Measurements from ENCODE around the gene AP4M1. TPM values are rescaled to one million over a fixed set of nuclear protein-coding genes. Genes with fewer than 3 reads are reported as not detected.

AP4M1 gene
- total and polyA plus RNA-seq, 10 of the 15 experiments (the other 5 are each of a cell fraction or from before 2014, with no cell fraction given): 0.77 to 16.1 (median 13.0) TPM

DNA sequence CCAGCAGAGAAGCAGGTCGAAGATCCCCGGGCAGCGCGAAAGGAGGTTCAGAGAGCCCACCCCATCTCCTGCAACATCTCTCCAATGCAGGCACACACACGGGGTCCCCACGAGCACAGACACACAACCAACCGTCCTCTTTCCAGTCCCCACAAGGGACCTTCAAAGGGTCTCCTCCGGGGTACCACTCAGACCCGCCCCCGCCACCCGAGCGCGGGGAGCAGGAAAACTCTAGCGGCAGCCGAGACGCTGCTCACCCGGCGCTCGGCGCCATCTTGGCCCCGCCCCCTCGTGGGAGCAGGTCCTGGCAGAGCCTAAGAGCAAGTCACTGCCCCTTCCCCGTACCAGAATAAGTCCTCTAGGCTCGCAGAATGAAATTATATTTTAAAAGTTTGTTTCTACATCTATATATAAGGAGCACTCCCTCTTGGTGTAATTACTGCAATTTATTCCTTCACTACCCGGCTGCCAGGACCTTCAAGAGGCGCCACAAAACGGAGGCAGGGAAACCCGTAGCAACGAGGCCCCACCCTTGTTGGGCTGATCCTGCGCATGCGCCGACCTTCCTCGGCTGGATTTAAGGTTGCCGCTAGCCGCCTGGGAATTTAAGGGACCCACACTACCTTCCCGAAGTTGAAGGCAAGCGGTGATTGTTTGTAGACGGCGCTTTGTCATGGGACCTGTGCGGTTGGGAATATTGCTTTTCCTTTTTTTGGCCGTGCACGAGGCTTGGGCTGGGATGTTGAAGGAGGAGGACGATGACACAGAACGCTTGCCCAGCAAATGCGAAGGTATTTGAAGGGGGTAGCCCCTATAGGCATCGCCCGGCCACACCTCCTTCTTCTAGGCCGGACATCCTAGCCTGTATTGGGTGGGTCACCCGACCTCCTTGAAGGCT, 17.9 kb downstream of the AP4M1 start, which contains the start of the genes CNPY4 and TAF6 (continued):
- TF ChIP-seq, protein P1, sequence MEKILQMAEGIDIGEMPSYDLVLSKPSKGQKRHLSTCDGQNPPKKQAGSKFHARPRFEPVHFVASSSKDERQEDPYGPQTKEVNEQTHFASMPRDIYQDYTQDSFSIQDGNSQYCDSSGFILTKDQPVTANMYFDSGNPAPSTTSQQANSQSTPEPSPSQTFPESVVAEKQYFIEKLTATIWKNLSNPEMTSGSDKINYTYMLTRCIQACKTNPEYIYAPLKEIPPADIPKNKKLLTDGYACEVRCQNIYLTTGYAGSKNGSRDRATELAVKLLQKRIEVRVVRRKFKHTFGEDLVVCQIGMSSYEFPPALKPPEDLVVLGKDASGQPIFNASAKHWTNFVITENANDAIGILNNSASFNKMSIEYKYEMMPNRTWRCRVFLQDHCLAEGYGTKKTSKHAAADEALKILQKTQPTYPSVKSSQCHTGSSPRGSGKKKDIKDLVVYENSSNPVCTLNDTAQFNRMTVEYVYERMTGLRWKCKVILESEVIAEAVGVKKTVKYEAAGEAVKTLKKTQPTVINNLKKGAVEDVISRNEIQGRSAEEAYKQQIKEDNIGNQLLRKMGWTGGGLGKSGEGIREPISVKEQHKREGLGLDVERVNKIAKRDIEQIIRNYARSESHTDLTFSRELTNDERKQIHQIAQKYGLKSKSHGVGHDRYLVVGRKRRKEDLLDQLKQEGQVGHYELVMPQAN (conservative IDR thresholded peaks at IDR 0.05): peak; percentile 83
- peak; percentile 89 for TF ChIP-seq MXI1 (IDR thresholded peaks at IDR 0.05; ENCODE audit: low read depth, low read length)
- TF ChIP-seq, protein P2, sequence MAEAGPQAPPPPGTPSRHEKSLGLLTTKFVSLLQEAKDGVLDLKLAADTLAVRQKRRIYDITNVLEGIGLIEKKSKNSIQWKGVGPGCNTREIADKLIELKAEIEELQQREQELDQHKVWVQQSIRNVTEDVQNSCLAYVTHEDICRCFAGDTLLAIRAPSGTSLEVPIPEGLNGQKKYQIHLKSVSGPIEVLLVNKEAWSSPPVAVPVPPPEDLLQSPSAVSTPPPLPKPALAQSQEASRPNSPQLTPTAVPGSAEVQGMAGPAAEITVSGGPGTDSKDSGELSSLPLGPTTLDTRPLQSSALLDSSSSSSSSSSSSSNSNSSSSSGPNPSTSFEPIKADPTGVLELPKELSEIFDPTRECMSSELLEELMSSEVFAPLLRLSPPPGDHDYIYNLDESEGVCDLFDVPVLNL (IDR thresholded peaks at IDR 0.05; ENCODE audit: low read depth, low read length): 0 out of 2 replicates have a peak, but pooled peaks have one; percentile 19
- no peak for TF ChIP-seq MYC (IDR thresholded peaks at IDR 0.05; ENCODE audit: insufficient read depth, insufficient read length, insufficient replicate concordance, low read length, severe bottlenecking)
- TF ChIP-seq RCOR1 (conservative IDR thresholded peaks at IDR 0.05; ENCODE audit: low read depth, low read length): no peak
- TF ChIP-seq CHD2 (IDR thresholded peaks at IDR 0.05; ENCODE audit: borderline replicate concordance, low read depth, low read length): peak; percentile 43; the same call in 1 of the 2 replicates
- TF ChIP-seq ZSCAN29 (IDR thresholded peaks at IDR 0.05): no peak
- TF ChIP-seq TCF3 (IDR thresholded peaks at IDR 0.05; ENCODE audit: borderline replicate concordance, insufficient read depth, low read depth, low read length): no peak
- TF ChIP-seq ATF7 (IDR thresholded peaks at IDR 0.05; ENCODE audit: low read depth): peak; percentile 68
- no peak for TF ChIP-seq CBX5 (IDR thresholded peaks at IDR 0.05; ENCODE audit: low read depth)
- TF ChIP-seq BHLHE40 (IDR thresholded peaks at IDR 0.05; ENCODE audit: borderline replicate concordance in 1 of 2, low read depth in 2 of 2, low read length in 1 of 2): no peak; a peak in 1 of 4 replicates
- TF ChIP-seq SMC3 (IDR thresholded peaks at IDR 0.05; ENCODE audit: borderline replicate concordance, low read length): no peak
- no peak for TF ChIP-seq CEBPB (IDR thresholded peaks at IDR 0.05; ENCODE audit: borderline replicate concordance in 1 of 2, low read depth in 2 of 2, low read length in 2 of 2)
- TF ChIP-seq, protein P3, sequence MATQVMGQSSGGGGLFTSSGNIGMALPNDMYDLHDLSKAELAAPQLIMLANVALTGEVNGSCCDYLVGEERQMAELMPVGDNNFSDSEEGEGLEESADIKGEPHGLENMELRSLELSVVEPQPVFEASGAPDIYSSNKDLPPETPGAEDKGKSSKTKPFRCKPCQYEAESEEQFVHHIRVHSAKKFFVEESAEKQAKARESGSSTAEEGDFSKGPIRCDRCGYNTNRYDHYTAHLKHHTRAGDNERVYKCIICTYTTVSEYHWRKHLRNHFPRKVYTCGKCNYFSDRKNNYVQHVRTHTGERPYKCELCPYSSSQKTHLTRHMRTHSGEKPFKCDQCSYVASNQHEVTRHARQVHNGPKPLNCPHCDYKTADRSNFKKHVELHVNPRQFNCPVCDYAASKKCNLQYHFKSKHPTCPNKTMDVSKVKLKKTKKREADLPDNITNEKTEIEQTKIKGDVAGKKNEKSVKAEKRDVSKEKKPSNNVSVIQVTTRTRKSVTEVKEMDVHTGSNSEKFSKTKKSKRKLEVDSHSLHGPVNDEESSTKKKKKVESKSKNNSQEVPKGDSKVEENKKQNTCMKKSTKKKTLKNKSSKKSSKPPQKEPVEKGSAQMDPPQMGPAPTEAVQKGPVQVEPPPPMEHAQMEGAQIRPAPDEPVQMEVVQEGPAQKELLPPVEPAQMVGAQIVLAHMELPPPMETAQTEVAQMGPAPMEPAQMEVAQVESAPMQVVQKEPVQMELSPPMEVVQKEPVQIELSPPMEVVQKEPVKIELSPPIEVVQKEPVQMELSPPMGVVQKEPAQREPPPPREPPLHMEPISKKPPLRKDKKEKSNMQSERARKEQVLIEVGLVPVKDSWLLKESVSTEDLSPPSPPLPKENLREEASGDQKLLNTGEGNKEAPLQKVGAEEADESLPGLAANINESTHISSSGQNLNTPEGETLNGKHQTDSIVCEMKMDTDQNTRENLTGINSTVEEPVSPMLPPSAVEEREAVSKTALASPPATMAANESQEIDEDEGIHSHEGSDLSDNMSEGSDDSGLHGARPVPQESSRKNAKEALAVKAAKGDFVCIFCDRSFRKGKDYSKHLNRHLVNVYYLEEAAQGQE (IDR thresholded peaks at IDR 0.05; ENCODE audit: low read depth, low read length): 0 out of 2 replicates have a peak, but pooled peaks have one; percentile 54
- TF ChIP-seq MTA2 (IDR thresholded peaks at IDR 0.05; ENCODE audit: low read depth): no peak
- no peak for TF ChIP-seq EED (IDR thresholded peaks at IDR 0.05; ENCODE audit: low read depth)
- TF ChIP-seq TCF12 (IDR thresholded peaks at IDR 0.05; ENCODE audit: low read depth, low read length): 0 out of 2 replicates have a peak, but pooled peaks have one; percentile 22
- TF ChIP-seq, protein P4, sequence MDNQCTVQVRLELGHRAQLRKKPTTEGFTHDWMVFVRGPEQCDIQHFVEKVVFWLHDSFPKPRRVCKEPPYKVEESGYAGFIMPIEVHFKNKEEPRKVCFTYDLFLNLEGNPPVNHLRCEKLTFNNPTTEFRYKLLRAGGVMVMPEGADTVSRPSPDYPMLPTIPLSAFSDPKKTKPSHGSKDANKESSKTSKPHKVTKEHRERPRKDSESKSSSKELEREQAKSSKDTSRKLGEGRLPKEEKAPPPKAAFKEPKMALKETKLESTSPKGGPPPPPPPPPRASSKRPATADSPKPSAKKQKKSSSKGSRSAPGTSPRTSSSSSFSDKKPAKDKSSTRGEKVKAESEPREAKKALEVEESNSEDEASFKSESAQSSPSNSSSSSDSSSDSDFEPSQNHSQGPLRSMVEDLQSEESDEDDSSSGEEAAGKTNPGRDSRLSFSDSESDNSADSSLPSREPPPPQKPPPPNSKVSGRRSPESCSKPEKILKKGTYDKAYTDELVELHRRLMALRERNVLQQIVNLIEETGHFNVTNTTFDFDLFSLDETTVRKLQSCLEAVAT (IDR thresholded peaks at IDR 0.05): peak; percentile 64
- no peak for TF ChIP-seq SMAD5 (IDR thresholded peaks at IDR 0.05; ENCODE audit: low read depth)
